GM10266 (cell line): ENCODE data around the gene HSPA12A.

Experiments used
- DNase-seq: peaks from one replicate; pipeline ENCODE4 v3.0.0; 2012; ENCODE audit errors: extremely low spot score
- TF ChIP-seq, protein P1 (sequence below): IDR thresholded peaks from 2 replicates; pipeline ENCODE4 v1.5.1; 2012; ENCODE audit warnings: mild to moderate bottlenecking, low read depth; ENCODE audit not compliant: control insufficient read depth, insufficient read depth; ENCODE audit errors: missing control alignments

Gene HSPA12A, protein sequence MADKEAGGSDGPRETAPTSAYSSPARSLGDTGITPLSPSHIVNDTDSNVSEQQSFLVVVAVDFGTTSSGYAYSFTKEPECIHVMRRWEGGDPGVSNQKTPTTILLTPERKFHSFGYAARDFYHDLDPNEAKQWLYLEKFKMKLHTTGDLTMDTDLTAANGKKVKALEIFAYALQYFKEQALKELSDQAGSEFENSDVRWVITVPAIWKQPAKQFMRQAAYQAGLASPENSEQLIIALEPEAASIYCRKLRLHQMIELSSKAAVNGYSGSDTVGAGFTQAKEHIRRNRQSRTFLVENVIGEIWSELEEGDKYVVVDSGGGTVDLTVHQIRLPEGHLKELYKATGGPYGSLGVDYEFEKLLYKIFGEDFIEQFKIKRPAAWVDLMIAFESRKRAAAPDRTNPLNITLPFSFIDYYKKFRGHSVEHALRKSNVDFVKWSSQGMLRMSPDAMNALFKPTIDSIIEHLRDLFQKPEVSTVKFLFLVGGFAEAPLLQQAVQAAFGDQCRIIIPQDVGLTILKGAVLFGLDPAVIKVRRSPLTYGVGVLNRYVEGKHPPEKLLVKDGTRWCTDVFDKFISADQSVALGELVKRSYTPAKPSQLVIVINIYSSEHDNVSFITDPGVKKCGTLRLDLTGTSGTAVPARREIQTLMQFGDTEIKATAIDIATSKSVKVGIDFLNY

DNA sequence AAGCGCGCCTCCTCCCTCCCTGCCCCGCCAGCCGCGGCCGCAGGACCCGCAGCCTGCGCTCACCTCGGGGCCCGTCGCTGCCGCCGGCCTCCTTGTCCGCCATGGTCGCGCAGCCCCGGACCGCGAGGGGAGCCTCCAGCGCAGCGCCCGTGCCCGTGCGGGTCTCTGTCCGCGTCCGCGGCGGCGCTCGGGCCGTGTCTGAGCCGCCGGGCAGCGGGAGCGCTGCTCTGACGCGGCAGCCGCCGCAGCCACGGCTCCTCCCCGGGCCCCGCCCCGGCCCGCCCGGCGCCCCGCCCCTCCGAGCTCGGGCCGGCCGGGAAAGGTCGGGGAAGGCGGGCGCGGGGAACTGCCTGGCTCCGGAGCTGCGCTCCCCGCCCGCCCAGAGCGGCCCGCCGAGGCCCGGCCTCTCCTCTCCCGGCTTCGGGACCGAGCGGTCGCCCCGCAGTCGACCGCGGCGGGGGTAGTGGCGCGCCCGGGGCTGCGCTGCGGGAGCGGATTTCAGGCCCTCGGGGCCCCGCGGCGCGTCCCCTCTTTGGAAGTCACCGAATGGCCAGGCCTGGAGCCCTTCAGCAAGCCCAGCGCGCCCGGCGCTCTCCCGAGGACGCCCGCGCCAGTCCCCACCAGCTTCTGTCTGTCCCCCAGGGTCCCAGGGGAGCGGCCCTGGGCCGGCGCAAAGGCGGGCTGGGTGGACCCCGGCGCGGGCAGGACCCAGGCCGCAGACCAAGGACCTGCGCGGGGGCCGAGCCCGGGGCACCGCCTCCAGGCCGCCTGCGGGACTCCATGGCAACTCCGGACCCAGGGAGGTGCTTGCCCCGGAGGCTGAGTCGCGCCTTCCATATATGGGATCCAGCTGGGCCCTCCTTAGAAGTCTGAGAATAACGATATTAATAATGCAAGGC is at the start of gene HSPA12A:
TSS of gene HSPA12A (minus strand) at position 200 of the 899 bp plus-strand sequence. CDS start at position 103, 97 bp downstream.
- TF ChIP-seq, protein P1, sequence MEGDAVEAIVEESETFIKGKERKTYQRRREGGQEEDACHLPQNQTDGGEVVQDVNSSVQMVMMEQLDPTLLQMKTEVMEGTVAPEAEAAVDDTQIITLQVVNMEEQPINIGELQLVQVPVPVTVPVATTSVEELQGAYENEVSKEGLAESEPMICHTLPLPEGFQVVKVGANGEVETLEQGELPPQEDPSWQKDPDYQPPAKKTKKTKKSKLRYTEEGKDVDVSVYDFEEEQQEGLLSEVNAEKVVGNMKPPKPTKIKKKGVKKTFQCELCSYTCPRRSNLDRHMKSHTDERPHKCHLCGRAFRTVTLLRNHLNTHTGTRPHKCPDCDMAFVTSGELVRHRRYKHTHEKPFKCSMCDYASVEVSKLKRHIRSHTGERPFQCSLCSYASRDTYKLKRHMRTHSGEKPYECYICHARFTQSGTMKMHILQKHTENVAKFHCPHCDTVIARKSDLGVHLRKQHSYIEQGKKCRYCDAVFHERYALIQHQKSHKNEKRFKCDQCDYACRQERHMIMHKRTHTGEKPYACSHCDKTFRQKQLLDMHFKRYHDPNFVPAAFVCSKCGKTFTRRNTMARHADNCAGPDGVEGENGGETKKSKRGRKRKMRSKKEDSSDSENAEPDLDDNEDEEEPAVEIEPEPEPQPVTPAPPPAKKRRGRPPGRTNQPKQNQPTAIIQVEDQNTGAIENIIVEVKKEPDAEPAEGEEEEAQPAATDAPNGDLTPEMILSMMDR: no peak
- peak; percentile 89 for DNase-seq

DNA sequence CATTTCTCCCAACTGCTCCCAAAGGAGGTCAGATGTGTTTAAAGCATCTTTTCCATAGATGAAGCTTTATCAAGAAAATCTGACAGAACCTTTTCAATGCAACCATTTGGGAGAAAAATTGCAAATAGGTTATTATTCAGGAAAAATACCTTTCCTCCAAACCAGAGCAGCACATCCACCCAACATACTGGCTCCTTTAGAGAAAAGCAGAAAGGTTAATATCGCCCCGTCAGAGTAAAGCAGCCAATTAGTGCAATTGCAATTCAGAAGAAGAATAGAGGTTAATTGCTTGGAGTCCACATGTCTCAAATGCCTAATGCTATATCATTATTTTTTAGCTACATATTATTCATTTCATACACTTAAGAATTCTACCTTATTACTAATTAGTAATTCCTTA is 48.9 kb upstream of the HSPA12A start:
- DNase-seq: no peak
- TF ChIP-seq, protein P1: no peak

DNA sequence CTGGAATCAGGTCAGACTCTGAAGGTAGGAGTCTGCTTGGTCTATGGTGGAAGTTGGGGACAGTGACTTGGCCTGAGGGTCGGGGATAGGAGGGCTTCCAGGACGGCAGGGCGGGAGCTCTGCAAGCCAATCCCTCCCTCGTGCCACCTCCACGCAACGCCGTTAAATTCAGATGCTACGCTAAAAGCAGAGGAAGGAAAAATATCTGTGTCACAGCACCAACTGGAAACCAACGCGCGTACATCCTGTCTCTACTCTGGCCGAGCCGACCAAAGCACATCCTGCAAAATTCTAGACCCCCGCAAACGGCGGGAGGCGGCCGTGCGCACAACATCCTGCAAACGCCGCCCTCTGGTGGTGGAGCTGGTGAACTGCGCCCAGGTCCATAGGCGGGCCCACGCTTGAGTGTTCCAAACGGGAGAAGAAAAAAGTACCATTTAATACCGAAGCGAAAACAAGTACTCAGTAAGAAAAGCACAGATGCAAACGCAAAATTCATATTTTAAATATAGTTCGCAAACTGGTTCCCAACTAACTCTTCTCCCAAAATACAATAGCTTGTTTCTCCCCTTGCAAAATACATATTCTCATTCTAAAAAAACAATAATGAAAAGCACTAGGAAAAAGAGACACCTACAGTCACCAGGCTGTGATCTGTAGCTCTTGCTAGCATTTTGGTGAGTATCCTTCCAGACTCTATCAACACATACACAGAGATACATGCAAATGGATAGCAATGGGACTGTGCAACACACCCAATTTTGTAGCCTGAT is 45.7 kb upstream of the HSPA12A start:
- DNase-seq: peak; percentile 58
- TF ChIP-seq, protein P1: peak; percentile 95

DNA sequence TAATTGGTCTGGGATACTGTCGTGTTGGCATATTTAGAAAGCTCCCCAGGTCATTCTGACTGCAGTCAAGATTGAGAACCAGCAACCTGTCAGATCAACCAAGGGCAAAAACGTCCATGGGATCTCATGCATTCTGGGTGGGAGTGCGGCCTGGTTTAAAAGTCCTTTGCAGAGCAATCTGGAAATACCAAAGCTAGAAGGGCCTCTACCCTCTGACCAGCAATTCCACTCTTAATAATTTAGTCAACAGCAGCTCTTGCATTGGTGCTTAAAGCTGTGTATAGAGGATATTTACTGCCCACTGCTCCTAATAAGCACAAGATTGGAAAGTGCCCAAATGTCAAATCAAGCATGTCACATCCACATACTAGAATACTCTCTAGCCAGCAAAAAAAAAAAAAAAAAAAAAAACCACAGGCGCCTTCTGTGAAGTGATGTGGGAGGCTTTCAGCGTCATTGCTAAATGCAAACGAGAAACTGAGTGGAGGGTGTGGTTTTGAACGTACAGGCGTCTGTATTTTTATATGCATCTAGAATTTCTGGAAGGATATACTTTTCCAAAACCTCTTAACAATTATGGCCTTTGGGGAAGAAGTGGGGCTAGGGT is 44.8 kb upstream of the HSPA12A start:
- DNase-seq: no peak
- TF ChIP-seq, protein P1: no peak

DNA sequence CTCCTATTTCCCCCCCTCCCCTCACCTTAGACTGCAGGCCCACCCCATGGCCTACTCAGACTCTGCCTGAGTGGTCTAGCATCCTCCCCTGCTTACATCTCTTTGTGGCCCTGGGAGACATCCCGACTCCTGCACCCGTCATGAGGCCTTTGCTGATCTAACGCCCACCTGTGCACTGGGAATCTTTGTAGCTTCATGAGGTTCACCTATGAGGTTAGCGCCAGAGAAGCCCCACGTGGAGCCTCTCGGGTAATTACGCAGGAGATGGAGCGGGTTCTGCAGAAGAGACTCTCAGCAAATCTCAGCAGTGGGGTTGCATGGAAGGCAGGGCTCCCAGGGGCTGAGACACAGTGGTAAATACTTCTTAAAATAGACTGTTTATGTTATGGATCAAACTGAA is 43.5 kb upstream of the HSPA12A start:
- DNase-seq: no peak
- TF ChIP-seq, protein P1: no peak

DNA sequence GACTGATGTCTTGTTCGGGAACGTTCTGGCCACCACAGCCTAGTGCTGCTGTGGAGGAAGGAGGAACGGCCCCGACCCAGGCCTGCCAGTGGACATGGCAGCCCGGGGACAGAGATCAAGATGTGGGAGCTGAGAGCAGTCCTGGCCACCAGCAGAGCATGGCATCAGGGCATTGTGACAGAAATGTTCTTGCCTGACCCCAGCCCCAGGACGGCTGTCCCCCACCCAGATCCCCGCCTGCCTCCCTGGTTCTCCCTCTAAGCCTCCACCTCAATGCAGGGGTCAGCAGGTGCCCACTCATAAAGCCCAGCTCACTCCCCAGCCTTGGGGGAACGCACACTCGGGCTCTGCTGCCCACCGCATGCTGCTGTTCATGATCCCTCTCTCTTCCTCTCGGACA is 42.9 kb upstream of the HSPA12A start:
- TF ChIP-seq, protein P1: no peak
- DNase-seq: no peak
